Cardiac muscle cell (in vitro differentiated cells and primary cell): ENCODE data around the gene SDSL. TPM values are rescaled to one million over a fixed set of nuclear protein-coding genes. Genes with fewer than 3 reads are reported as not detected.
A peak's percentile ranks its signal among the peaks of the same experiment; 100 is the strongest.

Experiments
- DNase-seq, 2 donors: peaks; one replicate each; pipeline versions ENCODE4 v3.0.0 to v3.0.0-alpha.2; 2010 to 2017; ENCODE audit warnings: low read depth in 1 of 2, low spot score in 1 of 2
- H3K27ac ChIP-seq: fragments of 200-600 bp; sonication (generic); 2 replicates; pipeline ENCODE4 v1.5.1; 2016
- H3K27me3 ChIP-seq: fragments of 200-600 bp; sonication (generic); 2 replicates; pipeline ENCODE4 v1.6.0; 2016; ENCODE audit warnings: control low read depth
- H3K36me3 ChIP-seq: fragments of 200-600 bp; sonication (generic); 2 replicates; pipeline ENCODE4 v1.5.1; 2016; ENCODE audit warnings: control low read depth
- H3K4me1 ChIP-seq: fragments of 200-600 bp; sonication (generic); 2 replicates; pipeline ENCODE4 v1.8.1; 2017; ENCODE audit warnings: low read depth, mild to moderate bottlenecking, mixed run types
- H3K4me3 ChIP-seq: fragments of 200-600 bp; sonication (generic); 2 replicates; pipeline ENCODE4 v1.5.1; 2016; ENCODE audit warnings: mild to moderate bottlenecking
- H3K9me3 ChIP-seq: fragments of 200-600 bp; sonication (generic); 2 replicates; pipeline ENCODE4 v1.5.1; 2017; ENCODE audit warnings: low read depth, mild to moderate bottlenecking, control low read depth
- CTCF ChIP-seq: IDR thresholded peaks from 2 replicates; pipeline ENCODE4 v1.5.1; 2012; ENCODE audit warnings: low read depth, mild to moderate bottlenecking, low read length
- polyA plus RNA-seq: library from polyadenylated mRNA; unstranded; fragments of >200 nt; fragmentation: Nextera tagmentation; extraction: Ambion mirVana; gene quantifications from 2 replicates; pipeline ENCODE4 v1.2.1, GENCODE V29; 2016
- total RNA-seq: library from RNA; depleted of rRNA; stranded (reverse); fragments of >200 nt; gene quantifications from 2 replicates; pipeline ENCODE4 v1.2.3, GENCODE V29; 2016

SDSL gene
- total and polyA plus RNA-seq, 2 experiments from 2014 or later = 13.2 to 14.6 TPM

GRCh38 chr12:113401066-113402000 lies 20.8 kb upstream of the SDSL start:
- Histone ChIP-seq H3K36me3 (no peaks in the 10 kb centered on the region), H3K4me3 (no peak overlapping the region), H3K27ac (no peak overlapping the region), H3K4me1 (no peaks in the 10 kb centered on the region), H3K9me3 (no peaks in the 10 kb centered on the region), H3K27me3 (peaks cover 3% of the 10 kb centered on the region)
- no peak for TF ChIP-seq CTCF
- DNase-seq = no peak

- TF ChIP-seq CTCF = no peak
- Histone ChIP-seq H3K27ac (no peak overlapping the region), H3K36me3 (no peaks in the 10 kb centered on the region), H3K9me3 (no peaks in the 10 kb centered on the region), H3K4me1 (no peaks in the 10 kb centered on the region), H3K4me3 (no peak overlapping the region), H3K27me3 (no peaks in the 10 kb centered on the region)
- DNase-seq = no peak
Observed at GRCh38 chr12:113402586-113403260, 19.5 kb upstream of the SDSL start.

GRCh38 chr12:113403435-113404415 lies 18.5 kb upstream of the SDSL start, which contains the start of gene SDS:
Gene SDS (minus strand): TSS chr12:113403887. CDS start chr12:113399708, 4,179 bp downstream.
- no peaks in the 10 kb centered on the region for H3K4me1 ChIP-seq
- no peak within 1 kb of the TSS for H3K4me3 ChIP-seq
- no peak for TF ChIP-seq CTCF
- H3K9me3 ChIP-seq = no peaks in the 10 kb centered on the region
- no peaks in the 10 kb centered on the region for H3K36me3 ChIP-seq
- peak in 1 of 2 donors; percentile 94 for DNase-seq
- H3K27ac ChIP-seq = no peak within 1 kb of the TSS
- H3K27me3 ChIP-seq = no peaks in the 10 kb centered on the region

- Histone ChIP-seq H3K36me3 (no peaks in the 10 kb centered on the region), H3K27ac (no peak overlapping the region), H3K9me3 (no peaks in the 10 kb centered on the region), H3K4me1 (no peaks in the 10 kb centered on the region), H3K27me3 (no peaks in the 10 kb centered on the region), H3K4me3 (no peak overlapping the region)
- no peak for TF ChIP-seq CTCF
- DNase-seq = no peak
Observed at GRCh38 chr12:113405694-113406093, 16.5 kb upstream of the SDSL start.
